ENCODE results near the gene AGPAT2. TPM values are rescaled to one million over a fixed set of nuclear protein-coding genes. Genes with fewer than 3 reads are reported as not detected.

AGPAT2 gene
- total RNA-seq, 2 donors from 2014 or later = 50.2 to 66.8 TPM

GRCh38 chr9:136623842-136624183 is 63.4 kb downstream of the AGPAT2 start:
- H3K36me3 ChIP-seq = no peaks in the 10 kb centered on the region
- H3K27ac ChIP-seq = no peak overlapping the region
- TF ChIP-seq, protein P1, sequence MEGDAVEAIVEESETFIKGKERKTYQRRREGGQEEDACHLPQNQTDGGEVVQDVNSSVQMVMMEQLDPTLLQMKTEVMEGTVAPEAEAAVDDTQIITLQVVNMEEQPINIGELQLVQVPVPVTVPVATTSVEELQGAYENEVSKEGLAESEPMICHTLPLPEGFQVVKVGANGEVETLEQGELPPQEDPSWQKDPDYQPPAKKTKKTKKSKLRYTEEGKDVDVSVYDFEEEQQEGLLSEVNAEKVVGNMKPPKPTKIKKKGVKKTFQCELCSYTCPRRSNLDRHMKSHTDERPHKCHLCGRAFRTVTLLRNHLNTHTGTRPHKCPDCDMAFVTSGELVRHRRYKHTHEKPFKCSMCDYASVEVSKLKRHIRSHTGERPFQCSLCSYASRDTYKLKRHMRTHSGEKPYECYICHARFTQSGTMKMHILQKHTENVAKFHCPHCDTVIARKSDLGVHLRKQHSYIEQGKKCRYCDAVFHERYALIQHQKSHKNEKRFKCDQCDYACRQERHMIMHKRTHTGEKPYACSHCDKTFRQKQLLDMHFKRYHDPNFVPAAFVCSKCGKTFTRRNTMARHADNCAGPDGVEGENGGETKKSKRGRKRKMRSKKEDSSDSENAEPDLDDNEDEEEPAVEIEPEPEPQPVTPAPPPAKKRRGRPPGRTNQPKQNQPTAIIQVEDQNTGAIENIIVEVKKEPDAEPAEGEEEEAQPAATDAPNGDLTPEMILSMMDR (IDR thresholded peaks at IDR 0.05) = no peak
- H3K9me3 ChIP-seq = no peaks in the 10 kb centered on the region
- peaks cover 23 to 33% of the 10 kb centered on the region in 2 donors for H3K4me1 ChIP-seq (ENCODE audit: control insufficient read depth in 1 of 2, low read depth in 2 of 2)
- no peak for DNase-seq (ENCODE audit: low spot score)
- no peaks in the 10 kb centered on the region for H3K27me3 ChIP-seq (replicated peaks; ENCODE audit: insufficient read depth)
- no peak for ATAC-seq (ENCODE audit: insufficient number of reproducible peaks, low FRiP score, low read depth)
- no peak overlapping the region for H3K4me3 ChIP-seq

Other genes with a start within 250 kb of the AGPAT2 start
- gene INPP5E, start 247.6 kb downstream of the AGPAT2 start, total RNA-seq = 10 to 100 TPM; 11.9 to 12.5 TPM
- 10 to 100 TPM; 59.0 to 72.8 TPM for gene SEC16A, start 204.4 kb downstream of the AGPAT2 start, total RNA-seq
- 10 to 100 TPM; 40.9 to 48.1 TPM for gene NOTCH1, start 141.4 kb downstream of the AGPAT2 start, total RNA-seq
- 10 to 100 TPM; 42.0 to 56.5 TPM for gene EGFL7, start 24.5 kb downstream of the AGPAT2 start, total RNA-seq
- gene DIPK1B, start 25.1 kb upstream of the AGPAT2 start, total RNA-seq = 1 to 10 TPM; 4.8 to 6.9 TPM
- 1 to 10 TPM; 3.1 to 9.4 TPM for gene LCN10, start 55.5 kb upstream of the AGPAT2 start, total RNA-seq
- 10 to 100 TPM in 1 of 2 donors, 1 to 10 TPM in 1; 4.5 to 25.3 TPM for gene LCN6, start 61.1 kb upstream of the AGPAT2 start, total RNA-seq
- not detected for gene LCN8, start 70.8 kb upstream of the AGPAT2 start, total RNA-seq
- not detected for gene LCN15, start 77.1 kb upstream of the AGPAT2 start, total RNA-seq
- gene TMEM141, start 103.9 kb upstream of the AGPAT2 start, total RNA-seq = 10 to 100 TPM; 12.8 to 37.8 TPM
- under 1 TPM; 0.68 to 0.71 TPM for gene CCDC183, start 108.9 kb upstream of the AGPAT2 start, total RNA-seq
- 10 to 100 TPM; 61.7 to 86.2 TPM for gene RABL6, start 120.5 kb upstream of the AGPAT2 start, total RNA-seq
- gene AJM1, start 155.0 kb upstream of the AGPAT2 start, total RNA-seq = 1 to 10 TPM; 7.3 to 9.2 TPM
- gene PHPT1, start 162.0 kb upstream of the AGPAT2 start, total RNA-seq = 10 to 100 TPM; 37.5 to 92.1 TPM
- 1 to 10 TPM; 1.8 to 2.8 TPM for gene MAMDC4, start 164.9 kb upstream of the AGPAT2 start, total RNA-seq
- gene EDF1, start 178.9 kb upstream of the AGPAT2 start, total RNA-seq = 100 to 1,000 TPM; 200 to 240 TPM
- 10 to 100 TPM; 11.6 to 12.9 TPM for gene TRAF2, start 199.1 kb upstream of the AGPAT2 start, total RNA-seq

All from thoracic aorta (tissue), 2 donors.